Right cardiac atrium (tissue), 5 donors: Measurements from ENCODE around the gene COPB2. TPM values are rescaled to one million over a fixed set of nuclear protein-coding genes. Genes with fewer than 3 reads are reported as not detected.

ENCODE experiments used
- ATAC-seq, 2 donors: fragments of 200-7000 bp; cut with Tn5 transposase; one replicate each; pipeline versions ENCODE4 v1.8.0 to v1.9.1; 2020; ENCODE audit warnings: moderate library complexity in 2 of 2, mild to moderate bottlenecking in 1 of 2
- DNase-seq, 3 donors: peaks; one replicate each; pipeline ENCODE4 v3.0.0-alpha.2; 2020
- H3K27ac ChIP-seq: one replicate; pipeline ENCODE4 v1.5.1; 2013; ENCODE audit warnings: mild to moderate bottlenecking, low read length, control low read depth, moderate library complexity
- H3K27me3 ChIP-seq: one replicate; pipeline ENCODE4 v1.6.1; 2013; ENCODE audit not compliant: control insufficient read depth, insufficient read depth
- H3K4me1 ChIP-seq: one replicate; pipeline ENCODE4 v1.6.1; 2013; ENCODE audit warnings: low read length; ENCODE audit not compliant: control insufficient read depth, insufficient read depth
- H3K4me3 ChIP-seq: one replicate; pipeline ENCODE4 v1.5.1; 2013; ENCODE audit warnings: low read length, control low read depth
- H3K9me3 ChIP-seq: one replicate; pipeline ENCODE4 v1.6.1; 2013; ENCODE audit warnings: low read length; ENCODE audit not compliant: control insufficient read depth
- WGBS: extraction: QIAGEN DNeasy Blood & Tissue Kit; methylation state at CpG from one replicate; pipeline ENCODE4 v1.1.7; 2013; 5-methylcytosine and 5-hydroxymethylcytosine counted together
- intact Hi-C, 4 donors: fragments of 100-400 bp; cut with DNase I; formaldehyde crosslinking; loops; one replicate each; pipeline versions ENCODE4 v1.11.0 to v1.14.0; 2022 to 2023
- long read RNA-seq, 4 donors: library from polyadenylated mRNA; unstranded; transcript quantifications; one replicate each; pipeline ENCODE4 v2.0.0, GENCODE V29; 2020 to 2021
- polyA plus RNA-seq: library from polyadenylated mRNA; stranded (reverse); fragments of 200-250 nt; gene quantifications from one replicate; pipeline ENCODE4 v1.2.3, GENCODE V29; 2013
- total RNA-seq, 4 donors: library from RNA; stranded (reverse); fragmentation: NEBNext Ultra II Directional; extraction: Animal tissue kit (Norgen Biotek cat#: 25700); gene quantifications; one replicate each; pipeline ENCODE4 v1.2.1, GENCODE V29; 2021
- donor health status: healthy with polysubstance abuse.
- donor health status: DM: no; HTN: yes; CAD: no.
- donor health status: DM: no; HTN: no; CAD: no.
- donor health status: DM: no; HTN: yes; CAD: no; lungs with severe emphysema.
- donor health status: DM: yes; HTN: yes; CAD: no.

COPB2 gene
- total RNA-seq (10 to 100 TPM; 75.6 to 98.0 (median 95.3) TPM), polyA plus RNA-seq (41.0 TPM)
- long read RNA-seq, donor 1, transcript COPB2-201 (22 exons, 3,360 nt), result major isoform, 165 of 223 reads
- long read RNA-seq, donor 1, partial matches to known transcripts, result 38 of 223 reads
- long read RNA-seq, donor 1, other reads (novel, unspliced or antisense), result 18 of 223 reads
- long read RNA-seq, donor 2, transcript COPB2-201 (22 exons, 3,360 nt), result major isoform, 71 of 89 reads
- long read RNA-seq, donor 2, partial matches to known transcripts, result 9 of 89 reads
- long read RNA-seq, donor 2, other reads (novel, unspliced or antisense), result 8 of 89 reads
- long read RNA-seq, donor 3, transcript COPB2-201 (22 exons, 3,360 nt), result major isoform, 399 of 605 reads
- long read RNA-seq, donor 3, partial matches to known transcripts, result 131 of 605 reads
- long read RNA-seq, donor 3, other reads (novel, unspliced or antisense), result 71 of 605 reads
- long read RNA-seq, donor 4, transcript COPB2-201 (22 exons, 3,360 nt), result major isoform, 60 of 84 reads
- long read RNA-seq, donor 4, partial matches to known transcripts, result 7 of 84 reads
- long read RNA-seq, donor 4, other reads (novel, unspliced or antisense), result 17 of 84 reads

- ATAC-seq, result peak; percentile 99 to 100
Observed at GRCh38 chr3:139389552-139390368, at the start of gene COPB2. COPB2 (minus strand) TSS chr3:139389647; CDS start chr3:139389550, 97 bp downstream.

GRCh38 chr3:139434764-139435307 is 45.4 kb upstream of the COPB2 start:
- no peaks in the 10 kb centered on the region for H3K27me3 ChIP-seq
- ATAC-seq, result peak; percentile 53 to 62
- no peak overlapping the region for H3K4me3 ChIP-seq
- 82% methylated on average over 6 of the region's 6 CpGs for WGBS
- H3K9me3 ChIP-seq, result no peaks in the 10 kb centered on the region
- intact Hi-C loops, result loop anchor here in 2 of 4 donors (5.0 to 10.0 kb wide), 4 partner anchors 112 to 500 kb away; partner anchors contain the start of gene CLSTN2 (in 1 of the 2)
- H3K27ac ChIP-seq, result peak overlapping the region; percentile 8
- DNase-seq, result peak in 1 of 3 donors; percentile 62
- H3K4me1 ChIP-seq, result peaks cover 4% of the 10 kb centered on the region

More at GRCh38 chr3:139389552-139390368, at the start of gene COPB2:
- H3K4me3 ChIP-seq, result peak within 1 kb of the TSS; percentile 94
- H3K27me3 ChIP-seq, result no peaks in the 10 kb centered on the region
- H3K27ac ChIP-seq, result peak within 1 kb of the TSS; percentile 97
- WGBS, result under 1% methylated on average over 52 of the region's 52 CpGs
- H3K4me1 ChIP-seq, result peaks cover 10% of the 10 kb centered on the region
- DNase-seq, result peak; percentile 100
- intact Hi-C loops, result no loop called here
- H3K9me3 ChIP-seq, result no peaks in the 10 kb centered on the region

- H3K4me3 ChIP-seq, result no peak overlapping the region
- 84% methylated on average over 1 of the region's 1 CpG for WGBS
- no peak overlapping the region for H3K27ac ChIP-seq
- no peak for DNase-seq
- no peak for ATAC-seq
- intact Hi-C loops, result loop anchor here in 2 of 4 donors (5.0 to 10.0 kb wide), 4 partner anchors 113 to 501 kb away; partner anchors contain the start of gene CLSTN2 (in 1 of the 2)
- peaks cover 4% of the 10 kb centered on the region for H3K4me1 ChIP-seq
- no peaks in the 10 kb centered on the region for H3K9me3 ChIP-seq
- no peaks in the 10 kb centered on the region for H3K27me3 ChIP-seq
Observed at GRCh38 chr3:139434228-139434627, 44.8 kb upstream of the COPB2 start.

- intact Hi-C loops, result loop anchor here in 2 of 4 donors (5.0 to 10.0 kb wide), 4 partner anchors 114 to 502 kb away; partner anchors contain the start of gene CLSTN2 (in 1 of the 2)
- WGBS, result 98% methylated on average over 1 of the region's 1 CpG
- no peak for DNase-seq
- H3K4me3 ChIP-seq, result no peak overlapping the region
- H3K4me1 ChIP-seq, result peaks cover 4% of the 10 kb centered on the region
- no peaks in the 10 kb centered on the region for H3K9me3 ChIP-seq
- H3K27me3 ChIP-seq, result no peaks in the 10 kb centered on the region
- ATAC-seq, result no peak
- H3K27ac ChIP-seq, result no peak overlapping the region
Observed at GRCh38 chr3:139433089-139433488, 43.6 kb upstream of the COPB2 start.

GRCh38 chr3:139430493-139430892 is 41.0 kb upstream of the COPB2 start:
- no peak for ATAC-seq
- intact Hi-C loops, result loop anchor here in 2 of 4 donors (5.0 to 10.0 kb wide), 4 partner anchors 117 to 504 kb away; partner anchors contain the start of gene CLSTN2 (in 1 of the 2)
- no peaks in the 10 kb centered on the region for H3K27me3 ChIP-seq
- no peak for DNase-seq
- no peak overlapping the region for H3K4me3 ChIP-seq
- no peak overlapping the region for H3K27ac ChIP-seq
- H3K9me3 ChIP-seq, result no peaks in the 10 kb centered on the region
- H3K4me1 ChIP-seq, result peaks cover 4% of the 10 kb centered on the region

- ATAC-seq (peak; percentile 81 to 87), DNase-seq (no peak)
- H3K4me1 ChIP-seq, result no peaks in the 10 kb centered on the region
- H3K27me3 ChIP-seq, result no peaks in the 10 kb centered on the region
- no peaks in the 10 kb centered on the region for H3K9me3 ChIP-seq
- intact Hi-C loops, result loop anchor here in 2 of 4 donors (2.0 to 10.0 kb wide), 3 partner anchors 135 to 507 kb away; partner anchors contain the start of gene CLSTN2 (in 1 of the 2)
- H3K4me3 ChIP-seq, result no peak overlapping the region
- 50% methylated on average over 7 of the region's 7 CpGs for WGBS
- no peak overlapping the region for H3K27ac ChIP-seq
Observed at GRCh38 chr3:139427283-139428060, 38.0 kb upstream of the COPB2 start.

- Histone ChIP-seq H3K9me3 (no peaks in the 10 kb centered on the region), H3K27ac (no peak overlapping the region), H3K4me3 (no peak overlapping the region), H3K4me1 (no peaks in the 10 kb centered on the region), H3K27me3 (no peaks in the 10 kb centered on the region)
- intact Hi-C loops, result loop anchor here in 2 of 4 donors (5.0 to 10.0 kb wide), 2 partner anchors 136 to 509 kb away; partner anchors contain the start of gene CLSTN2 (in 1 of the 2)
- DNase-seq (no peak), ATAC-seq (no peak)
- 80% methylated on average over 5 of the region's 5 CpGs for WGBS
Observed at GRCh38 chr3:139425745-139426400, 36.4 kb upstream of the COPB2 start.

GRCh38 chr3:139423232-139423631 is 33.8 kb upstream of the COPB2 start:
- DNase-seq, result peak in 1 of 3 donors; percentile 46
- peak in 1 of 2 donors; percentile 55 for ATAC-seq
- intact Hi-C loops, result loop anchor here in 1 of 4 donors (10.0 kb wide), 1 partner anchor 512 kb away; the partner anchor contains the start of gene CLSTN2
- Histone ChIP-seq H3K4me3 (no peak overlapping the region), H3K27me3 (no peaks in the 10 kb centered on the region), H3K4me1 (no peaks in the 10 kb centered on the region), H3K9me3 (no peaks in the 10 kb centered on the region), H3K27ac (no peak overlapping the region)
- 53% methylated on average over 2 of the region's 2 CpGs for WGBS

- Histone ChIP-seq H3K4me1 (no peaks in the 10 kb centered on the region), H3K9me3 (no peaks in the 10 kb centered on the region), H3K27me3 (no peaks in the 10 kb centered on the region), H3K4me3 (no peak overlapping the region), H3K27ac (no peak overlapping the region)
- 52% methylated on average over 1 of the region's 1 CpG for WGBS
- ATAC-seq (peak; percentile 74 to 88), DNase-seq (no peak)
- intact Hi-C loops, result loop anchor here in 1 of 4 donors (10.0 kb wide), 1 partner anchor 513 kb away; the partner anchor contains the start of gene CLSTN2
Observed at GRCh38 chr3:139421460-139421859, 32.0 kb upstream of the COPB2 start.
